Effector memory CD8-positive, alpha-beta T cell (primary cell): ENCODE results near the gene ARSG.
"Not testable (repeated sequence)": the region's sequence is repeated elsewhere in the genome, so short reads cannot be mapped to it uniquely, and the experiment has no call there.

Source experiments
- ATAC-seq: fragments of 150-1000 bp; cut with Tn5 transposase; replicated peaks from 2 replicates; pipeline ENCODE4 v1.10.0; 2021; ENCODE audit warnings: mild to moderate bottlenecking, moderate library complexity
- DNase-seq, 3 experiments: peaks; one replicate each; pipeline ENCODE4 v3.0.0; 2021
- H3K27ac Mint-ChIP-seq, 2 donors: one replicate each; pipeline ENCODE4 v1.8.0; 2022; ENCODE audit warnings: mild to moderate bottlenecking in 2 of 2, mixed read lengths in 2 of 2, moderate library complexity in 2 of 2
- H3K27me3 Mint-ChIP-seq, 2 donors: one replicate each; pipeline ENCODE4 v1.8.0; 2022; ENCODE audit warnings: mixed read lengths in 2 of 2
- H3K36me3 Mint-ChIP-seq: one replicate; pipeline ENCODE4 v1.8.0; 2022; ENCODE audit warnings: mild to moderate bottlenecking, moderate library complexity, mixed read lengths; ENCODE audit not compliant: insufficient read depth
- H3K4me1 Mint-ChIP-seq, 2 donors: one replicate each; pipeline ENCODE4 v1.8.0; 2022; ENCODE audit warnings: low read depth in 2 of 2, mixed read lengths in 2 of 2
- H3K4me3 Mint-ChIP-seq, 2 donors: one replicate each; pipeline ENCODE4 v1.8.0; 2022; ENCODE audit warnings: mild to moderate bottlenecking in 2 of 2, mixed read lengths in 2 of 2, moderate library complexity in 2 of 2
- H3K9me3 Mint-ChIP-seq, 2 donors: one replicate each; pipeline ENCODE4 v1.8.0; 2022; ENCODE audit warnings: mixed read lengths in 2 of 2

ARSG gene

DNA sequence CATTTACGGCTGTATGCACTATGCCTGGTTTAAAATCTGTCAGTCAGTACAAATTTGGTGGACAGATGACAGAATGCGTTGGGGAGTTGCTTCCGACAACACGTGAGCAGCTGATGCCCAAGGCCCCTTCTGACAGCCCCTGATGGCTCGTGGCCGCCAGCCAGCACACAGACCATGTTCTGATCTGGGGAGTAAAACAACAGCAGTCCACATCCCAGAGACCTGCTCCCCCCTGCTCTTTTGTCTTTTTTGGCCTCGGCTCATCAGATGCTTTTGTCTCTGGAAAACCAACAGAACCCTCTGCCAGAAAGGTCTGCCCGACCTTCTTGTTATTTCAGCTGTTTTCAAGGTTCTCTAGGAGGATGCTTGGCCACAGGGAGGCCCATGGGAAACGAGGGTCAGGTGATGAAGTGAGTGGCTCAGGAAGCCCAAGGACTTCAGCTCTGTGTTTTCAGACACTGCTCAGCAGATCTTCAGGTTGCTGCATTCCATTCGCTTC is 10.8 kb downstream of the ARSG start:
- no peaks in the 10 kb centered on the region for H3K9me3 Mint-ChIP-seq
- peaks cover 2% of the 10 kb centered on the region for H3K36me3 Mint-ChIP-seq
- ATAC-seq (no peak), DNase-seq (no peak)
- H3K4me3 Mint-ChIP-seq, result no peak overlapping the region
- H3K27ac Mint-ChIP-seq, result peak overlapping the region in 1 of 2 donors; percentile 9
- no peaks in the 10 kb centered on the region for H3K27me3 Mint-ChIP-seq
- H3K4me1 Mint-ChIP-seq, result peaks cover 13 to 29% of the 10 kb centered on the region in 2 donors

DNA sequence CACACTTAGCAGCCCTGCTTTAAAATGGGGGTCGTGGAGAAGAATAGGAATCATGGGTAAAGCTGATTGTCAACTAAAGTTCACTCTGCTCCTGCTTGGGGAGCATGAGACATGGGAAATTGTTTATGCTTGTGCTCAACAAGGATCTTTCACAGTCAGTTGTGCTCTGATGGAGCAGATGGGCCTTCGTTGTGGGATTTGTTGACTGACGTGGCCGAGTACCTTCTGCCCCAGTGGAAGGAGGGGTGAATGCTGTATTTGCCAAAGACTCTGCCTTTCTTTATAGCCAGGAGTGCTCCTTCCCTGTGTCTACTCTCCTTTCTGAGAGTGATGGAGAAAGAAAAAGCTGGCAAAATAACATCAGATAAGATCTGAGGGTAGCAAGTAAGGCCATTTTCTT is 11.4 kb downstream of the ARSG start:
- H3K4me1 Mint-ChIP-seq, result peaks cover 10 to 24% of the 10 kb centered on the region in 2 donors
- H3K4me3 Mint-ChIP-seq, result no peak overlapping the region
- no peak for DNase-seq
- no peaks in the 10 kb centered on the region for H3K27me3 Mint-ChIP-seq
- H3K9me3 Mint-ChIP-seq, result no peaks in the 10 kb centered on the region
- H3K27ac Mint-ChIP-seq, result peak overlapping the region in 1 of 2 donors; percentile 9
- ATAC-seq, result no peak
- no peaks in the 10 kb centered on the region for H3K36me3 Mint-ChIP-seq

DNA sequence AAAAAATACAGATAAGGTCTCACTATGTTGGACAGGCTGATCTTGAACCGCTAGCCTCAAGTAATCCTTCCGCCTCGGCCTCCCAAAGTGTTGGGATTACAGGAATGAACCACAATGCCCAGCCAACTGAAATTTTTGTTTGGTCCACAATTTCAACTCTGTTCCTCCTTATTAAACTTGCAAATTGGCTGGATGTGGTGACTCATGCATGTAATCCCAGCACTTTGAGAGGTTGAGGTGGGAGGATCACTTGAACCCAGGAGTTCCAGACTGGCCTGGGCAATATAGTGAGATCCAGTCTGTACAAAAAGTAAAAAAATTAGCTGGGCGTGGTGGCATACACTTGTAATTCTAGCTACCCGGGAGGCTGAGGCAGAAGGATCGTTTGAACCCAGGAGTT is 13.4 kb downstream of the ARSG start:
- Mint-ChIP-seq H3K27ac (no peak overlapping the region), H3K4me1 (peaks cover 12 to 21% of the 10 kb centered on the region in 2 donors), H3K9me3 (no peaks in the 10 kb centered on the region), H3K4me3 (no peak overlapping the region), H3K36me3 (peaks cover 3% of the 10 kb centered on the region), H3K27me3 (no peaks in the 10 kb centered on the region)
- DNase-seq, result no peak
- ATAC-seq, result no peak

DNA sequence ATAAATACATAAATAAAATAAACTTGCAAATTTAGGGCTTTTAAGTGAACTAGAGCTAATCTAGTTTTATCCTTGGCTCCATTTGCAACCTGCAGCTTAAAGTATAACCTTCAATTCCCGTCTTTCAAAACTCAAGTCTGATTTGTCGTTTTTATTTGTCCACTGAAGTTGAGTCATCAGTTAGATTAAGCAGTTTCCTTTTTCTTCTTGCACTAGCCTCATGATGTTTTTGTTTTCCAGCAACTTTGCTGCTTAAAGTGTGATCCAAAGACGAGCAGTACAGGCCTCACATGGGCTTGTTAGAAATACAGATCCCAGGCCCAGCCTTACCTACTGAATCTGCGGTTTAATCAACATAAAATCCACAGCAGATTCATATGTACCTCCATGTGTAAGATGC is 13.8 kb downstream of the ARSG start:
- H3K27ac Mint-ChIP-seq, result no peak overlapping the region
- H3K4me1 Mint-ChIP-seq, result peaks cover 15 to 23% of the 10 kb centered on the region in 2 donors
- ATAC-seq (no peak), DNase-seq (no peak)
- H3K4me3 Mint-ChIP-seq, result no peak overlapping the region
- H3K9me3 Mint-ChIP-seq, result no peaks in the 10 kb centered on the region
- no peaks in the 10 kb centered on the region for H3K27me3 Mint-ChIP-seq
- H3K36me3 Mint-ChIP-seq, result peaks cover 3% of the 10 kb centered on the region

DNA sequence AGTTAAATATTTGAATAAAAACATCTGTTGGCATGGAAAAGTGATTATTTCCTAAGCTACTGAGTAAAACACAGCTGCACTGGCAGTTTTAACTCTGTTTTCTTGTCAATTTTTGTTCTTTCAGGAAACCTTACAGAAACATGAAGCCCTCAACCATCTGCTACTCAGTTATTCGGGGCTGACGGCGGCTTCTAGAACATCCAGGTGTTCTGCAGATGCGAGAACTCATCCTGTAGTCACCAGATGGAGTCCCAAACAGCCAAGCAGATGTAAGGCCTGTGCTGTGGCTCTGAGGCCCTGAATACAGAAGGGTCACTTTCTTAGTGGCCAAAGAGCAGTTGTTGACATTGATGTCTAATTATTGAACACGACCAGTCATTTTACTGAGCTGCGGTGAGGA is 15.5 kb downstream of the ARSG start:
- ATAC-seq, result no peak
- Mint-ChIP-seq H3K4me3 (no peak overlapping the region), H3K27me3 (no peaks in the 10 kb centered on the region), H3K27ac (no peak overlapping the region), H3K36me3 (peaks cover 3% of the 10 kb centered on the region), H3K9me3 (no peaks in the 10 kb centered on the region), H3K4me1 (peaks cover 24 to 32% of the 10 kb centered on the region in 2 donors)
- no peak for DNase-seq

DNA sequence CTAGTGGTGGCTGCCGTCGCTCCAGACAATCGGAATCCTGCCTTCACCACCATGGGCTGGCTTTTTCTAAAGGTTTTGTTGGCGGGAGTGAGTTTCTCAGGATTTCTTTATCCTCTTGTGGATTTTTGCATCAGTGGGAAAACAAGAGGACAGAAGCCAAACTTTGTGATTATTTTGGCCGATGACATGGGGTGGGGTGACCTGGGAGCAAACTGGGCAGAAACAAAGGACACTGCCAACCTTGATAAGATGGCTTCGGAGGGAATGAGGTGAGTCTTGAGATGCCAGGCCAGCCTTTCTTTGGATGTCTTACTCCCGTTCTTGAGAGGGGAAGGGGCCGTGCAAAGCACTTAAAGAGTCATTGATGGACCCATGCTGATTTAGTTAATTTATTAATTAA is 16.1 kb downstream of the ARSG start:
- H3K9me3 Mint-ChIP-seq, result no peaks in the 10 kb centered on the region
- peak overlapping the region in 1 of 2 donors; percentile 19 for H3K27ac Mint-ChIP-seq
- peaks cover 3% of the 10 kb centered on the region for H3K36me3 Mint-ChIP-seq
- H3K27me3 Mint-ChIP-seq, result no peaks in the 10 kb centered on the region
- ATAC-seq, result no peak
- H3K4me1 Mint-ChIP-seq, result peaks cover 20 to 31% of the 10 kb centered on the region in 2 donors
- H3K4me3 Mint-ChIP-seq, result no peak overlapping the region
- DNase-seq, result no peak

DNA sequence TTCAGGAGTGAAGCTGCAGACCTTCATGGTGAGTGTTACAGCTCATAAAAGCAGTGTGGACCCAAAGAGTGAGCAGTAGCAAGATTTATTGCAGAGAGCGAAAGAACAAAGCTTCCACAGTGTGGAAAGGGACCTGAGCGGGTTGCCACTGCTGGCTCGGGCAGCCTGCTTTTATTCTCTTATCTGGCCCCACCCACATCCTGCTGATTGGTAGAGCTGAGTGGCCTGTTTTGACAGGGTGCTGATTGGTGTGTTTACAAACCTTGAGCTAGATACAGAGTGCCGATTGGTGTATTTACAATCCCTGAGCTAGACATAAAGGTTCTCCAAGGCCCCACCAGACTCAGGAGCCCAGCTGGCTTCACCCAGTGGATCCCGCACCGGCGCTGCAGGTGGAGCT is 17.2 kb downstream of the ARSG start:
- H3K36me3 Mint-ChIP-seq, H3K27ac Mint-ChIP-seq, H3K27me3 Mint-ChIP-seq, ATAC-seq, DNase-seq, H3K4me3 Mint-ChIP-seq, H3K9me3 Mint-ChIP-seq: not testable (repeated sequence)
- peaks cover 29 to 35% of the 10 kb centered on the region in 2 donors for H3K4me1 Mint-ChIP-seq

DNA sequence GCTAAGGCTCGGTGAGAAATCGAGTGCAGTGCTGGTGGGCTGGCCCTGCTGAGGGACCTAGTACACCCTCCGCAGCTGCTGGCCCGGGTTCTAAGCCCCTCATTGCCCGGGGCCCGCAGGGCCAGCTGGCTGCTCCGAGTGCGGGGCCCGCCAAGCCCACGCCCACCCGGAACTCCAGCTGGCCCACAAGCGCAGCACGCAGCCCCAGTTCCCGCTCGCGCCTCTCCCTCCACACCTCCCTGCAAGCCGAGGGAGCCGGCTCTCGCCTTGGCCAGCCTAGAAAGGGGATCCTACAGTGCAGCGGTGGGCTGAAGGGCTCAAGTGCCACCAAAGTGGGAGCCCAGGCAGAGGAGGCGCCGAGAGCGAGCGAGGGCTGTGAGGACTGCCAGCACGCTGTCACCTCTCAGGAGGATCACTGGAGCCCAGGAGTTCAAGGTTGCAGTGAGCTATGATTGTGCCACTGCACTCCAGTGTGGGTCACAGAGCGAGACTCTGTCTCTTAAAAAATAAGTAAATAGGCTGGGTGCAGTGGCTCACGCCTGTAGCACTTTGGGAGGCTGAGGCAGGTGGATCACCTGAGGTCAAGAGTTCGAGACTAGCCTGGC is 17.9 kb downstream of the ARSG start:
- not testable (repeated sequence) for H3K27ac Mint-ChIP-seq, H3K9me3 Mint-ChIP-seq, DNase-seq, H3K27me3 Mint-ChIP-seq, ATAC-seq, H3K36me3 Mint-ChIP-seq, H3K4me3 Mint-ChIP-seq
- peaks cover 30 to 32% of the 10 kb centered on the region in 2 donors for H3K4me1 Mint-ChIP-seq

DNA sequence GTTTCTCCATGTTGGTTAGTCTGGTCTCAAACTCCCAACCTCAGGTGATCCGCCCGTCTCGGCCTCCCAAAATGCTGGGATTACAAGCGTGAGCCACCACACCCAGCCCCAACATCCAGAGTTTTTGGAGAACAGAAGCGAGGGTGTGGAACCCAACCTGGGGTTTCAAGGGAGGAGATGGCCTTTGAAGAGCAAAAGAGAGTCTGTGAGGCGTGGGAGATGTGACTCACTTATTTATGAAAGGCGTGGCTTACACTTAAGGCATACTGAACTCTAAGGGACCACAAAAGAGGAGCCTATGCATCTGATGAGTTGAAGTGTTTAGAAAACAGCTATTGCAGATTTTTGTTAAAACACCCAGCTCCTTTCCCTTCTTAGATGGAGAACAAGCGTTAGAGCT is 18.9 kb downstream of the ARSG start:
- Mint-ChIP-seq H3K27ac (peak overlapping the region; percentile 22 to 79), H3K4me3 (no peak overlapping the region), H3K27me3 (no peaks in the 10 kb centered on the region), H3K4me1 (peaks cover 29 to 38% of the 10 kb centered on the region in 2 donors), H3K9me3 (no peaks in the 10 kb centered on the region), H3K36me3 (peaks cover 6% of the 10 kb centered on the region)
- ATAC-seq (peak; percentile 77), DNase-seq (peak in 1 of 3 experiments; percentile 17)

DNA sequence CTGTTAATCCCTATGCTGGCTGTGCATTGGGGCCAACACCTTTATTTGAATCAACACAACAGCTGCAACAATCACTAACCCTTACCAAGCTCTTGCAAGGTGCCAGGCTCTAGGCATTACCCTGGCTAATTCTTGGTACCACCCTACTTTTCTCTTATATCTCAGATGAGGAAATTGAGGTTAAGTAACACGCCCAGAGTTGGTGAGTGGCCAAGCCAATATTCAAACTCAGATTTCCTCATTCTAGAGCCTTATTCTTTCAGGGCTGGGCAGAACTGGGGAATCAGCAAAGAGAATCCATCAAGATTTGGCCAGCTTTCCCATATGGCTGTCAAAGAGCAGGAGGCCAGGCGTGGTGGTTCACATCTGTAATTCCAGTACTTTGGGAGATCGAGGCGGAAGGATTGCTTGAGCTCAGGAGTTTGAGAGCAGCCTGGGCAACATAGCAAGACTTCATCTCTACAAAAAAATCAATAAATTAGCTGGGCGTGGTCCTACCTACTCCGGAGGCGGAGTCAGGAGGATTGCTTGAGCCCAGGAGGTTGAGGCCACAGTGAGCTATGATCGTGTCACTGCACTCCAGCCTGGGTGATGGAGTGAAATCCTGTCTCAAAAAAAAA is 23.7 kb downstream of the ARSG start:
- Mint-ChIP-seq H3K27me3 (no peaks in the 10 kb centered on the region), H3K9me3 (no peaks in the 10 kb centered on the region), H3K4me3 (peak overlapping the region; percentile 68 to 73), H3K27ac (peak overlapping the region; percentile 41 to 64), H3K4me1 (peaks cover 54 to 58% of the 10 kb centered on the region in 2 donors), H3K36me3 (peaks cover 4% of the 10 kb centered on the region)
- DNase-seq (peak in 2 of 3 experiments; percentile 13 to 18), ATAC-seq (peak; percentile 78)

DNA sequence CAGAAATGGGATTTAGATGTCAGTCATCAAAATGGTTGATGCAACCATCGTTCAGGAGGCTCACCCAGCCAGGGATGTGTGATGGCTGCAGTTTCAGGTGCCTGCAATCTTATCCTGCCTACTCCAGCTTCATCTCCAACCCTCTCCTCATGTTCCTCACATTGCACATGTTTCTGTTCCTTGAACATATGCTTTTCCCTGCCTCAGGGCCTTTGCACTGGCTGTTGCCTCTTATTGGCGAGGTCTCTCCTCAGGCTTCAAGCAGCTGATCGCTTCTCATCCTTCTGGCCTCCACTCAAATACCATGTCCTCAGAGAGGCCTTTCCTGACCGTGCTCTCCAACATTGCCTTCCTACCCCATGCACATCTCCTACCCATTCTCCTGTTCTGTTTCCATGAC is 24.6 kb downstream of the ARSG start:
- H3K4me3 Mint-ChIP-seq, result peak overlapping the region in 1 of 2 donors; percentile 38
- peaks cover 4% of the 10 kb centered on the region for H3K36me3 Mint-ChIP-seq
- no peaks in the 10 kb centered on the region for H3K27me3 Mint-ChIP-seq
- no peak for ATAC-seq
- peaks cover 54 to 58% of the 10 kb centered on the region in 2 donors for H3K4me1 Mint-ChIP-seq
- DNase-seq, result no peak
- no peaks in the 10 kb centered on the region for H3K9me3 Mint-ChIP-seq
- H3K27ac Mint-ChIP-seq, result peak overlapping the region in 1 of 2 donors; percentile 13

DNA sequence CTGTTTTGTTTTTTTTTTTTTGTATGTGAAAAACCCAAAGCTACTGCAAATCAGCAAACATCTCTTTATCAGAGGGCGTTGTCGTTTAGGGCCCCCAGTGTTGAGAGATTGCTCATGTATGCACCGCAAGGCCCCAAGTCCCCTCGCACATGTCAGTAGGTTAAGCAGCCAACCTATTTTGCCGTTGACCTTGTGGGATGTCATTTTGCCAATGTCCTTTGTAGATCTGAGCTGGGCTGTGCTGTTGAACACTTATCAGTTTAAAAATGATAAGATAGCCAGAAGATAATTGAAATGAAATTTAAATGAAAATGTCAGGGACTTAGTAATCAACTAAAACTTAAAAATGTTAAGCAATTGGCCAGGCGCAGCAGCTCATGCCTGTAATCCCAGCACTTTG is 26.2 kb downstream of the ARSG start:
- H3K36me3 Mint-ChIP-seq, result peaks cover 4% of the 10 kb centered on the region
- H3K9me3 Mint-ChIP-seq, result no peaks in the 10 kb centered on the region
- no peaks in the 10 kb centered on the region for H3K27me3 Mint-ChIP-seq
- ATAC-seq, result no peak
- peak overlapping the region; percentile 27 to 30 for H3K4me3 Mint-ChIP-seq
- H3K27ac Mint-ChIP-seq, result peak overlapping the region; percentile 13 to 47
- H3K4me1 Mint-ChIP-seq, result peaks cover 48 to 54% of the 10 kb centered on the region in 2 donors
- no peak for DNase-seq

DNA sequence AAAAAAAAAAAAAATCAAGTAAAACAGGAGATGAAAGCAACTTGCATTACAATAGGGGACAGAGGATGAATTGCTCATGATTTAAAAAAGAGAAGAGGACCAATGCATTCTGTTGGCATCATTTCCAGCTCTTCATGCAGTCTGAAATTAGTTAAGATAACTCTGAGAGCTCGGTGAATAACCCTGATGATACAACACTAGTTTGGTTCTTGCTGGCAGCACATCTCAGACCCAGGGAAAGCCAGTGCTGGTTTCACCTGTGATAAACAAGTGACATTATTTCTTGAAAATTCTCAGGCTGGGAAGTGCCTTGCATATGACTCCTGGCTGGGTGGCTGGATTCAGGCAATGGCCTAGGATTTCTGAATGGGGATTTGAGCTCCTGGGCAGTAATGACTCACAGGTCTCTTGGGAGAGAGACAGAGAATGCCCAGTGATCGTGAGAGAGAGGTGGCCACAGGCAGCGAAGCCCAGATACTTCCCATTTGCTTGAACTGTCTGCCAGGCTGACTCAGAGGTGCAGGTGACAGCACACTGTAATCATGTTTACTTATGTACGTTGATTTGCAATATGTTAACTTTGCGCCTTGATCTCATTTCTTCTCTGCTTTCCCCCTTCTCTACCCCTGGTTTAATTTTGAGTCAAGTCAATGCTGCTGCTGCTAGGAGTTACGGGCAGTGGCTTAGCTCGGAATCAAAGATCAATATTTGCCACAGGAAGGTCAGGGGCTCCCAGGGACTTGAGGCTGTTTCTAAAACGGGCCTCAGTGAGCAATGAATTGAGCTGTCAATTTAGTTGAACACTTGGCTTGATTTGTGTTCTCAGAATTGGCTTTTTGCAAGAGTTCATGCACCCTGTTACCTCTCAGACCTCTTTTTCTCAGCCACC is 27.1 kb downstream of the ARSG start:
- no peak overlapping the region for H3K4me3 Mint-ChIP-seq
- H3K36me3 Mint-ChIP-seq, result peaks cover under 1% of the 10 kb centered on the region
- ATAC-seq (no peak), DNase-seq (no peak)
- H3K27ac Mint-ChIP-seq, result peak overlapping the region; percentile 13 to 47
- peaks cover 39 to 51% of the 10 kb centered on the region in 2 donors for H3K4me1 Mint-ChIP-seq
- no peaks in the 10 kb centered on the region for H3K27me3 Mint-ChIP-seq
- H3K9me3 Mint-ChIP-seq, result no peaks in the 10 kb centered on the region
